ENCODE data around the gene SEC63.
A peak's percentile ranks its signal among the peaks of the same experiment; 100 is the strongest.
"Not testable (repeated sequence)": the region's sequence is repeated elsewhere in the genome, so short reads cannot be mapped to it uniquely, and the experiment has no call there.

The SEC63 gene, protein sequence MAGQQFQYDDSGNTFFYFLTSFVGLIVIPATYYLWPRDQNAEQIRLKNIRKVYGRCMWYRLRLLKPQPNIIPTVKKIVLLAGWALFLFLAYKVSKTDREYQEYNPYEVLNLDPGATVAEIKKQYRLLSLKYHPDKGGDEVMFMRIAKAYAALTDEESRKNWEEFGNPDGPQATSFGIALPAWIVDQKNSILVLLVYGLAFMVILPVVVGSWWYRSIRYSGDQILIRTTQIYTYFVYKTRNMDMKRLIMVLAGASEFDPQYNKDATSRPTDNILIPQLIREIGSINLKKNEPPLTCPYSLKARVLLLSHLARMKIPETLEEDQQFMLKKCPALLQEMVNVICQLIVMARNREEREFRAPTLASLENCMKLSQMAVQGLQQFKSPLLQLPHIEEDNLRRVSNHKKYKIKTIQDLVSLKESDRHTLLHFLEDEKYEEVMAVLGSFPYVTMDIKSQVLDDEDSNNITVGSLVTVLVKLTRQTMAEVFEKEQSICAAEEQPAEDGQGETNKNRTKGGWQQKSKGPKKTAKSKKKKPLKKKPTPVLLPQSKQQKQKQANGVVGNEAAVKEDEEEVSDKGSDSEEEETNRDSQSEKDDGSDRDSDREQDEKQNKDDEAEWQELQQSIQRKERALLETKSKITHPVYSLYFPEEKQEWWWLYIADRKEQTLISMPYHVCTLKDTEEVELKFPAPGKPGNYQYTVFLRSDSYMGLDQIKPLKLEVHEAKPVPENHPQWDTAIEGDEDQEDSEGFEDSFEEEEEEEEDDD

DNA sequence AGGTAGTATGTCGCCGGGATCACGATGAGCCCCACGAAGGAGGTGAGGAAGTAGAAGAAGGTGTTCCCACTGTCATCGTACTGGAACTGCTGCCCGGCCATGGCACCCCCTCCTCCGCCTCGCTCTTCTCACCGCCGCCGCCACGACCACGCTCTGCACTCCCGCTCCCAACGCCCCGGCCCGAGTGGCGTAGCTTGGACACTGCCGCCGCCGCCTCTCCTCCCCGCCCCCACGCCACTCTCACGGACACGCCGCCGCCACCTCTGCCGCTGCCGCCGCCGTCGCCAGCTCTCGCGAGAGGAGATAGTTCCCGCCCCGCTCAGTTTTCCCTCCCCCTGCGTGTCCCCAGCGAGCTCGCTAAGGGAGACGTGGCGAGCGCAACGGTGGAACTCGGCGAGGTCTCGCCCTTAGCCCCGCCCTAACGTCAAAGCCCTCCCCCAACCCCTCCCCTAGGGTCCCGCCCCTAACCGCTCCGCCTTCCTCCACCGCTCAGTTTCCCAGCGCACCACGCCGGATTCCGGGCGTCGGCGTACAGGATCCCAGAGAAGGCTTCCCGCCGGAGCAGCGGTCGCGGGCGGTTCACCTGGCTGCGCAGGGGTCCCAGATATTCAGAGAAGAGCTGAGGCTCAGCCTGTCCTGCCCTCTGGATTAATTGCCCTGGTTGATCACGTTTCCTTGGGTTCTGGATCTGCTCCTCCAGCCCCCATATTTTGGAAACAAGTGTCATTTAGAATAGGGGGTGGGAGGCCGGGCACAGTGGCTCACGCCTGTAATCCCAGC, at the start of gene SEC63:
TSS of gene SEC63 (minus strand) at position 300 of the 780 bp plus-strand sequence. CDS start at position 101, 199 bp downstream.
- DNase-seq (ENCODE audit: extremely low spot score, insufficient read length, low read depth) (peak; percentile 95), FAIRE-seq (peak; percentile 90)

DNA sequence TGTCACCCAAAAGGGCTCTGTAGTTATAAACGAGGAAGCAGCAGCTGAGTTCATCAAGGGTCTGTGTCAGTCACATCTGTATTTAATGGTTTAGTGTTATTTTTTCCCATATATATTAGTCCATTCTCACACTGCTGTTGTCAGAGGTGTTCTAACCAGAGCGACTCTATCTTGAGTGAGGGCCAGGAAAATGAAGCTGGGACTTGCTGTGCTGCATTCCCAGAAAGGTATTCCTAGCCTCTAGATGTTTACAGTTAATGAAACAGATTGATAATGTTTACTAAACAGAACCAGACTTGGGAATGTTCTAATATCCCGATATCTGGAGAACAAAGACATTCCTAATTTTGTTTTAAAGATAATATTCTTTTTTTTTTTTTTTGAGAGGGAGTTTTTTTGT, 48.0 kb upstream of the SEC63 start:
- DNase-seq (ENCODE audit: extremely low spot score, insufficient read length, low read depth) (no peak), FAIRE-seq (no peak)

DNA sequence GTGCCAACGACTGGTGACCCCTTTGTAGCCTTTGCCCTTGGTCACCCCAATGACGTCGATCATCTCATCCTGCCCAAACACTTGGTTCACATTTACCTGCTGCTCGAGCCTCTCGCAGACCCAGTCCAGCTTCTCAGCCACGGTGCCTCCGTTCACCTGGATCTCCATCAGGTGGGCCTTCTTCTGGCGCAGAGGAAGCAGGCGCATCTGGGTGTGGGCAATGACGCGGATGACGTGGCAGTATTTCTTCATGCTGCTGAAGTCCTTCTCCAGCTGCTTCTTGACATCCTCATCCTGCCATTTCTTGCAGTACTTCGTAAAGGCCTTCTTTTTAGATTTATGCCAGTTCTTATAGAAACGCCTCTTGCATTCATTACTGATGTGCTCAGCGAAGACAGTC, 46.9 kb upstream of the SEC63 start:
- DNase-seq (ENCODE audit: extremely low spot score, insufficient read length, low read depth), result no peak
- no peak for FAIRE-seq

DNA sequence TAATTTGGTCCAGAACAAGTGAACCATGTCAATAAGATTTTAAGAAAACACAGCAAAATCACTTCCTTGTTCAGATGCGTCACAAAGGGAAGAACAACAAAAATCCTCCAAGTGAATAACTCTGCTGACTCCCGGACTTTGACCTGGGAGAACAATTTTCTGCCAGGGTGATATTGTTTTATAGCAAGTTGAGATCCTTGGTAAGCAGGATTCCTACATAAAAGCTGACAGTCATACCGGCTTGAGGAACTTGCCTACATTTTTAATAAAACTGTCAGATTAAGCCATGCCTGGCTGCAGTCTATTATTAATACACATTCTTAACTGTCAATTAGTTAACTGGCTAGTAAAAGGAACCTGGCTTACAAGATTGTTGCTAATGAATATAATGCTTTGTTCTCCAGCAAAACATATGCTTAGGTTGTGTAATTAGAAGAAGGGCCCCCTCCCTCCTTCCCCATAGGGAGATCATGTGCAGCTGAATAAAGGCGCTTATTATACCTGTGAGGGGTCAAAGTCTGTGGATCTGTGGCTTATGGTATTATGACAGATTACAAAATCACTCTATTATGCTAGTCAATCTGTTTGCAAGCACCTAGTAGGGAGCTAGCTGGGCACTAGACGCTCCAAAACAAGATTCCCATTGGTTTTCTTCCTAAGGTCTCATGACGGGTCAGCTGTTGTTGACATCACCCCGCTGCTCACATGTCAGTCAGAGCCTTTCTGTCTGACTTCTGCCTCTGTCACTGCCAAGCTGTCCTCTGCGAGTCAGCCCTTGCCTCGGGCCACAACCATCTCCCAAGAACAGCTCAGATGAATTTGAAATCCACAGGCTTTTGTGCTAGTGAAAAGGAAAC, 44.6 kb upstream of the SEC63 start:
- FAIRE-seq (no peak), DNase-seq (ENCODE audit: extremely low spot score, insufficient read length, low read depth) (no peak)

DNA sequence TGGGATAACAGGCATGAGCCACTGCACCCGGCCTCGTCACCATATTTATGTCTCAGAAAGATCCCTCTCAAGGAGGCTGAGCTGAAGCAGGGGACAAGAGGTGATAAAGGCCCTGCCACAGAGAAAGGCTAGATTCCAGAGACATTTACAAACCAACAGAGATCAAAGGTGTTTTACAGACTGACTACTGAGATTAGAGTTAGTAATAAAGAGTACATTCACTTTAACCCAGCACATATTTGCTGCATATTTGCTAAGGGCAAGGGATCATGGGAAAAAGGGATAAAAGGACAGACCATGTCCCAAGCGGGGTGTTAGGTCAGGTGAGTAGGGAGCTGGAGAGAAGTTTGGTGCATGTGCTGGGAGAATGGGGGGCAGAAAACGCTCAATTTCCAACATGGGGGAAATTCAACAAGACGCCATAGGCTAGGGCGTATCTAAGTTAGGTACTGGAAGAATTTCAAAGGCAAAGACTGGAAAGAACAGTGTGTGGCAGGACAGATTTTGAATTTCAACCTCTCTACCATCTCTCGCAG, 43.8 kb upstream of the SEC63 start:
- FAIRE-seq (no peak), DNase-seq (ENCODE audit: extremely low spot score, insufficient read length, low read depth) (no peak)

DNA sequence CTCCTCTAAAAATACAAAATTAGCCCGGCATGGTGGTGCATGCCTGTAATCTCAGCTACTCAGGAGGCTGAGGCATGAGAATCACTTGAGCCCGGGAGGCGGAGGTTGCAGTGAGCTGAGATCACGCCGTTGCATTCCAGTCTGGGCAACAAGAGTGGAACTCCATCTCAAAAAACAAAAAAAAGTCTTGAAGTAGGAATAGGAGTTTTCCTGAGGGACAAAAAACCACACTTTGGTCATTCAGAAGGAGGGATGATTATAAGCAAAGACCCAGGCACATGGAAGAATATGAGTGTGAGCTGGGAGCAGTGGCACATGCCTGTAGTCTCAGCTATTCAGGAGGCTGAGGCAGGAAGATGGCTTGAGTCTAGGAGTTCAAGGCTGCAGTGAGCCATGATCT, 42.3 kb upstream of the SEC63 start:
- FAIRE-seq; DNase-seq (ENCODE audit: extremely low spot score, insufficient read length, low read depth): not testable (repeated sequence)

DNA sequence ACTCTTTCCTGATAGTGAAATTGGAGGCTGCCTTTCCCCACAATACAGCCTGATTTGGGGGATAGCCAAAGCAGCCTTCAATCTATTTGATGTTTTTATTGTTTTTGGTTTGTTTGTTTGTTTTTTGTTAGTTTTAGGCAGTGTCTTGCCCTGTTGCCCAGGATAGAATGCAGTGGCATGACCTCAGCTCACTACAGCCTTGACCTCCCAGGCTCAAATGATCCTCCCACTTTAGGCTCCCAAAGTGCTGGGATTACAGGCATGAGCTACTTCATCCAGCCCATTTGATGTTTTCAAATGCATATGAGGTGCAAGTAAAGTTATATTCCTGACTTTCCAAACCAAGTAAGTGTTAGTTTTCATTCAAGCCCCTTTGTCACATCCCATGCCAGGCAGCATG, 41.3 kb upstream of the SEC63 start:
- no peak for FAIRE-seq

DNA sequence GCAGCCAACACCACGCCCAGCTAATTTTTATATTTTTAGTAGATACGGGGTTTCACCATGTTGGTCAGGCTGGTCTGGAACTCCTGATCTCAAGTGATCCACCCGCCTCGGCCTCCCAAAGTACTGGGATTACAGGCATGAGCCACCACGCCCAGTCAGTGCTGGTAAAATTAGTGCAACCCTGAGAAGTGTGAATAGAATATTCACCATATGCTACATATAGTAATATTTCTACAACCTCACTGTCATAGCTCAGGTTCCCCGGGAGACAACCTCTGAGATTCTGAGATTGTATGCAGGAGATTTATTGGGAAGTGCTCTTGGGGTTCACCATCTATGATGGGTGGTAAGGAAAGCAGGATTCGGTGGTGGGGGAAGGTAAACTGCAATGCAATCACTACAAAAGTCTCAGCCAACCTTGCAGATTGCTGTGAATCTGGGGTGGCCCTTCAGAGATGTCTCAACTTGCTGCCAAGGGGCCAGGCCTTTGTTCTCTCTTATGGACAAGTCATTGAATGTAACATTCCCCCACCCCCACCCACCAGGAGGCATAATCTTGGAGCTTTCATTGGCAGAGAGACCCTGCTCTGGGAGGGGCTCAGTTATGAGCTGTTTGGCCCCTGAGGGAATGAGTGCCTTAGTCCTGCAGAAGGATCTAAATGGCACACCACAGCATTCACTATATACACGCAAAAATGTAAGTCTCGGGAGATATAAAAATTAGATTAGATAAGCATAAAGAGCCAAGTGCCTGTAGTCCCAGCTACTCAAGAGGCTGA, 34.0 kb upstream of the SEC63 start:
- FAIRE-seq (no peak), DNase-seq (ENCODE audit: extremely low spot score, insufficient read length, low read depth) (no peak)

More for the DNA sequence above, 41.3 kb upstream of the SEC63 start:
- no peak for DNase-seq (ENCODE audit: extremely low spot score, insufficient read length, low read depth)

DNA sequence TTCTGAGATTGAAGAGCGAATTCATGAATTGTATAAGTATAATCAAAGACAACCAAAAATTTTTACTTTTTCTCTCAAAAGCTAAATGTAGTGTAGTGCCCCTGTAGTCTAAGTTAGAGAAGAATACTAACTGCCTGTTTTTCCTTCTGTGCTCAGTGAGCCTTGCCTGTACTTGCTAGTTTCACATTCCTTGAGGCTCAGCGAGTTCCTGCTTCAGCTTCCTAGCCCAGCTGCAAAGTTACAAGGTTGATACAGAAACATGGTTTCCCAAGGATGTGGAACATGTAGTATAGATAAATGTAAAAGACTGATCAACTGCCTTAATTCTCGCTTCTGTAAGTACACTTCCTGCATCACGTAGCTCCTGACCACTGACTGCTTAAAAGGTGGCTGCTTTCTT, 33.1 kb upstream of the SEC63 start:
- FAIRE-seq (peak; percentile 68), DNase-seq (ENCODE audit: extremely low spot score, insufficient read length, low read depth) (no peak)

DNA sequence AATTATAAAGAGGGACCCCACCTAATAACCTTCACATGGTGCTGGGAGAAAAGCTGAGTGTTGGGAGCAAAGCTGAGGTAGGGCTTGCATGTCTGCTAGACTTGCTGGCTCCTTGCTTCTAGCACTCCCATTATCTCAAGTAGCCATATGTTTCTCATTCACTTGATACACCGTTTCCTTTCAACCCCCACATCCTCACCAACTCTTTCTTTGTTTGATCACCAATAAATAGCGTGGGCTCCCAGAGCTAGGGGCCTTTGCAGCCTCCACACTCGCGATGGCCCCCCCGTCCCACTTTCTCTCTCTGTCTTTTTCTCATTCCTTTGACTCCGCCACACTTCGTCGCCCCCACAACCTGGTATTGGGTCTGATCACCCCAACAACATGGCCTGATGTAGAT, 32.6 kb upstream of the SEC63 start:
- not testable (repeated sequence) for FAIRE-seq; DNase-seq (ENCODE audit: extremely low spot score, insufficient read length, low read depth)

DNA sequence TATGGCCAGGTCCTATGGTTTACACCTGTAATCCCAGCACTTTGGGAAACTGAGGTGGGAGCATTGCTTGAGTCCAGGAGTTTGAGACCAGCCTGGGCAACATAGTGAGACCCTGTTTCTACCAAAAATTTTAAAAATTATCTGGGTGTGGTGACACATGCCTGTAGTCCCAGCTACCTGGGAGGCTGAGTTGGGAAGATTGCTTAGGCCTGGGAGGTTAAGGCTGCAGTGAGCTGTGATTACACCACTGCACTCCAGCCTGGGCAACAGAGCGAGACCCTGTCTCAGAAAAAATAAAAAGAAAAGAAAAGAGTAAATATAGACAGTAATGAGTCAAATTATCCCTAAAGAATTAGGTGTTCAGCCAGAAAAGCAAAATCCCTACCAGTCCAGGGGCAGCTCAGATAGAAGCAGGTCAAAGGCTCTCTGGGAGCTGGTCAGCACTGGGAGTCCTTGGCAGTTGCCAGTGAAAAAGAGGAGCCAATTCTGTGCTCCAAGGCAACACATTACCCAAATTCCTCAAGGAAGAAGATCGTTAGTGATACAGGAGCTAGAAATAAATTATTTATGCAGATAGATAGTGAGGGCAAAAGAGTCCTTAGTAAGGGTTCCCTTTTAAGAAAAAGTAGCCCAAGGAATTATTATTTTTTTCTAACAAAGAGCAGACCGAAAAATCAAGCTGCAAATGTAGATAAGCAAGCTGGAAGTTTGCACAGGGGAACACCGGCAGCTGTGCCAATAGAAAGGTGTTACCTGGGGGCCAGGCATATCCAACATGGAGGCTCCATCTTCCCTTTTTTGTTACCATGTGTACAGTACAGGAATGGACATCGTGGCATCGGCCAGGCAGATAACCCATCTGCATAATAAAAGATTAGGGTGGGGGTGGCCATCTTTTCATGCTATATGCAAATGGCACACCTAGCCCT, 31.4 kb upstream of the SEC63 start:
- DNase-seq (ENCODE audit: extremely low spot score, insufficient read length, low read depth) (no peak), FAIRE-seq (no peak)

DNA sequence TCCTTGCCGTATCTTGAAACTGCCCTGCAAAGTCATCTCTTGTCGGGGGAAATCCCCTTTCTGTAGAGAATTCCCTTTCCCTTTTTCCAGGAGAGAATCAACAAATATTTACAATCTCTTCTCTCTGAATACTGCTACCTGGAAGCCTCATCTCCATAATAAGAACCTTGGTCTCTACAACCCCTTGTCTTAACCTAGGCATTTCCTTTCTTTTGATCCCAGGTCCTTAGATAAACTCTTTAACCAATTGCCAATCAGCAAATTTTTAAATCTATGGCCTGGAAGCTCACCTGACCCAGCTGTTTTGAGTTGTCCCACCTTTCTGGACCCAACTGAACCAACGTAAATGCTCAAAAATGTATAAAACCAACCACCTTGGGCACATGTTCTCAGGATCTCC, 30.6 kb upstream of the SEC63 start:
- FAIRE-seq (no peak), DNase-seq (ENCODE audit: extremely low spot score, insufficient read length, low read depth) (no peak)

DNA sequence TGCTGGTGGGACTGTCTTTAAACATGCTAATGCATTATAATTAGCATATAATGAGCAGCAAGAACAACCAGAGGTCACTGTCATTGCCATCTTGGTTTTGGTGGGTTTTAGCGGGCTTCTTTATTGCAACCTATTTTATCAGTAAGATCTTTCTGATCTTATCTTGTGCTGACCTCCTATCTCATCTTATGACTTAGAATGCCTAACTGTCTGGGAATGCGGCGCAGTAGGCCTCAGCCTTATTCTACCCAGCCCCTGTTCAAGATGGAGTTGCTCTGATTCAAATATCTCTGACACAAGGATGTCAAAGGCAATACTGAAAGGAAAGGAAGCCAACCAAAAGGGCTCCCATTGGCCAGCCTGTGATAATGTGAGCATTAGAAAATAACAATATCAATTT, 29.8 kb upstream of the SEC63 start:
- FAIRE-seq (no peak), DNase-seq (ENCODE audit: extremely low spot score, insufficient read length, low read depth) (no peak)

DNA sequence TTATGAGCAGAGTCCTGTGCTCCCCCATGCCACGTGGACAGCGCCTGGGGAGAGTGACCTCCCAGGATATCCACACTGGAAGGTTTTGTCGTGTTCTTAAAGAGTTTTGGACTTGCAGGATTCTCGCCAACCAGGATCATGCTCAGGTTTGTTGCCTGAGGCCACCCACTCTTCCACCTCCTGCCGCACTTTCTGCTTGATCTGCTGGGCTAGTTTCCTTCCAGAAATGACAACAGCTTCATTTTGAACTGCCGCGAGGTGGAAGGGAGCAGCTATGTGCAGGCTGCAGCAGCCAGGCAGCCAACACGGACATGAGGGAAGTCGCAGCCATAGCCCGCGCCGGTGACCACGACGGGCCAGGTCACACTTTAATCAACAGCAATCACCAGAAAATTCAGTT, 27.7 kb upstream of the SEC63 start:
- FAIRE-seq (no peak), DNase-seq (ENCODE audit: extremely low spot score, insufficient read length, low read depth) (no peak)

DNA sequence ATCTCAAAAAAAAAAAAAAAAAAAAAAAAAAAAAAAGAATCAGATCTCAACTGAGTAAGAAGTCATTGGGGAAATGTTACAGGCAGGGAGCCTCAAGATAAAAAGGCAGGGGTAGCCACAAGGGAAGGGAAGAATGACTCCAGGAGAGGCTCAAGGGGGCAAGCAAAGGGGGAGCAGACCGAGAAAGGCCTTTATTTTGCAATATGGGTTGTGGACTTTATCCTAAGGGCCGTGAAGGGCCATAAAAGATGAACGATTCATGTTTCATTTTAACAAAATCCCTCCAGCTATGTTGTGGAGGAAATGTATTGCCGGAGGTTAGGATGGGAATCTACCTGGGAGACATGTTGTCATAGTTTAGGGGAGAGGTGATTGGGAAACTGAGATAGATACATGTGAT, 25.8 kb upstream of the SEC63 start:
- no peak for DNase-seq (ENCODE audit: extremely low spot score, insufficient read length, low read depth)
- FAIRE-seq, result no peak

DNA sequence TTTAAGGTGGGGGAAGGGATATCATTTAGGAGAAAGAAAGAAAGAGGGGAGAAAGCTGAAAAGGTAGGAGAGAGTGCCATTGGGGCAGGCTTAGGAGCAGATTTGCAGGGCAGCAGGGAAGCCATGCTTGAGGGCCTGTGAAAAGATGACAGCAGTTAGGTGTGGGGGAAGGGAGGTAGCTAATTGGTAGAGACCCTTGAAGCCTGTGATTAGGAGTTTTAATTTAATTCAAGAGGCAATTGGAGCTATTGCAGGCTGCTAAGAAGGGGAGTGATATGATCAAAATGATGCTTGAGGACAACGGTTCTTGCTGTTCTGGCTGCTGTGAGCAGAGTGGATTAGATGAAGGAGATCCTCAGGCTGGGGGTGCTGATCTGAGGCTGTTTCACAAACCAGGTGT, 24.5 kb upstream of the SEC63 start:
- DNase-seq (ENCODE audit: extremely low spot score, insufficient read length, low read depth), result no peak
- no peak for FAIRE-seq

DNA sequence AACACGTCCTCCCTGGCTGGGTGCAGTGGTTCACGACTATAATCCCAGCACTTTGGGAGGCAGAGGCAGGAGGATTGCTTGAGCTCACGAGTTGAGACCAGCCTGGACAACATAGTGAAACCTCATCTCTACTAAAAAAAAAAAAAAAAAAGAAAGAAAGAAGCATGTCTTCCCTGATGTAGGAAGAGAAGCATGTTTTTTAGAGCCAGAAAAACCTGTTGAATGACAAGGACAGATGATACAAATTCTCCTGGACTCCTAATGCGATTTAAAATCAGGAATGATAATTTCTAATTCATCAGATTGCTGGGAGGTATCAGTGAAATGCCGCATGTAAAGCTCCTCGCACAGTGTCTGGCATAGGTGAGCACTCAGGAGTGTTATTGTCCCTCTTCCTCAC, 23.7 kb upstream of the SEC63 start:
- FAIRE-seq (no peak), DNase-seq (ENCODE audit: extremely low spot score, insufficient read length, low read depth) (no peak)

DNA sequence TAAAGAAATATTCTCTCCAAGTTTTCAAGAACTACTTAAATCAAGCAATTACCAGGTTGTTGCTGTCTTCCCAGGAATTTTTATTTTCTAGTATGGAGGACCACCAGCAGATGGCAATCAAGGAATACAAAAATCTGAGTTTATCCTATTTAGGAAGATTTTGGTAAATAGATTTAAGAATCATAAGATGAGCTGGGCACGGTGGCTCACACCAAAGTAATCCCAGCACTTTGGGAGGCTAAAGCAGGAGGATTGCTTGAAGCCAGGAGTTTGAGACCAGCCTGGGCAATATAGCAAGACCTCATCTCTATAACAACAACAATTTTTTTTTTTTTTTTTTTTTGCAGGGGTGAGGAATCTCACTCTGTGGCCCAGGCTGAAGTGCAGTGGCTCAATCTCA, 19.3 kb upstream of the SEC63 start:
- FAIRE-seq (no peak), DNase-seq (ENCODE audit: extremely low spot score, insufficient read length, low read depth) (no peak)
